BE2C (cell line): ENCODE results near the gene SEC61A1.

Experiments
- DNase-seq: peaks from one replicate; pipeline ENCODE4 v3.0.0-alpha.2; 2020
- H3K27me3 ChIP-seq: fragments of 250-450 bp; sonication (Bioruptor Pico); 2 replicates; pipeline ENCODE4 v1.5.1; 2020; ENCODE audit warnings: mild to moderate bottlenecking
- H3K36me3 ChIP-seq: fragments of 250-450 bp; sonication (Bioruptor Pico); 2 replicates; pipeline ENCODE4 v1.5.1; 2020; ENCODE audit warnings: mild to moderate bottlenecking
- H3K4me1 ChIP-seq: fragments of 250-450 bp; sonication (Bioruptor Pico); 2 replicates; pipeline ENCODE4 v1.5.1; 2020
- H3K4me3 ChIP-seq: 2 replicates; pipeline ENCODE4 v1.5.1; 2011; ENCODE audit warnings: low read depth, low read length
- H3K9me3 ChIP-seq: fragments of 250-450 bp; sonication (Bioruptor Pico); 2 replicates; pipeline ENCODE4 v1.5.1; 2020
- TF ChIP-seq, protein P1 (sequence below): IDR thresholded peaks from 2 replicates; pipeline ENCODE4 v1.5.1; 2012; ENCODE audit warnings: mild to moderate bottlenecking, low read depth, low read length

The SEC61A1 gene

DNA sequence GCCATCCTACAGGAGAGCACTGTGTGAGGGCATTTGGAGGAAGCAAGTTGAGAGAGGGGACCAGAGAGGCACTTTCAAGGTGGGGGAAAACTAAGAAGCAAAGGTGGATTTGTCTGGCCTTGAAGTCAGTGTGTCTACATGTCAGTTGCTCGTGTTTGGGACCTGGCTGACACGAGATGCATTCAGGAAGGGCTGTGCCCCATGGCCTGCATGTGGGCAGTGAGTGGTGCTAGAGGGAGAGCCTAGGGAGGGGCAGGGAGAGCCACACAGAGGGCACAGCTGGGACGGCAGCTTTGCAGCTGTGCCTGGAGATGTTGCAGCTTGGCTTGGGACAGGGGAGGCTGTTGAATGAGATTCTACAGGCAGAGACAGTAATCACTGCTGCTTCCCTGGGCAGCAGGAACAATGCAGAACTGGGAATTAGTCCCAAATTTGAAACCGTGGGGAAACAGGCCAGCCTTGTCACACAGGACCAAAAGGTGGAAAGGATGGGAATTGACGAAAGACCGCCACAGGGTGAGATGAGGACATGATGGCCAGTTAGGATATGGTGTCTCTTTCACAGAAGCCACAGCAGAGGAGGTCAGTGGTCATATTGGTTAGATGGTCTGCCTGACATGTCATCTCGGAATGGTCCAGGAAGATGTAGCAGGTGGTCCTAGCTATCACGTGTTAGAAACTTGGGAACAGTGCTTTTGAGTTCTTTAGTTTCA lies 10.0 kb downstream of the SEC61A1 start:
- Histone ChIP-seq H3K27me3 (no peaks in the 10 kb centered on the region), H3K9me3 (no peaks in the 10 kb centered on the region), H3K4me3 (no peak overlapping the region), H3K36me3 (peaks cover 93% of the 10 kb centered on the region), H3K4me1 (no peaks in the 10 kb centered on the region)
- TF ChIP-seq, protein P1, sequence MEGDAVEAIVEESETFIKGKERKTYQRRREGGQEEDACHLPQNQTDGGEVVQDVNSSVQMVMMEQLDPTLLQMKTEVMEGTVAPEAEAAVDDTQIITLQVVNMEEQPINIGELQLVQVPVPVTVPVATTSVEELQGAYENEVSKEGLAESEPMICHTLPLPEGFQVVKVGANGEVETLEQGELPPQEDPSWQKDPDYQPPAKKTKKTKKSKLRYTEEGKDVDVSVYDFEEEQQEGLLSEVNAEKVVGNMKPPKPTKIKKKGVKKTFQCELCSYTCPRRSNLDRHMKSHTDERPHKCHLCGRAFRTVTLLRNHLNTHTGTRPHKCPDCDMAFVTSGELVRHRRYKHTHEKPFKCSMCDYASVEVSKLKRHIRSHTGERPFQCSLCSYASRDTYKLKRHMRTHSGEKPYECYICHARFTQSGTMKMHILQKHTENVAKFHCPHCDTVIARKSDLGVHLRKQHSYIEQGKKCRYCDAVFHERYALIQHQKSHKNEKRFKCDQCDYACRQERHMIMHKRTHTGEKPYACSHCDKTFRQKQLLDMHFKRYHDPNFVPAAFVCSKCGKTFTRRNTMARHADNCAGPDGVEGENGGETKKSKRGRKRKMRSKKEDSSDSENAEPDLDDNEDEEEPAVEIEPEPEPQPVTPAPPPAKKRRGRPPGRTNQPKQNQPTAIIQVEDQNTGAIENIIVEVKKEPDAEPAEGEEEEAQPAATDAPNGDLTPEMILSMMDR = no peak
- no peak for DNase-seq

DNA sequence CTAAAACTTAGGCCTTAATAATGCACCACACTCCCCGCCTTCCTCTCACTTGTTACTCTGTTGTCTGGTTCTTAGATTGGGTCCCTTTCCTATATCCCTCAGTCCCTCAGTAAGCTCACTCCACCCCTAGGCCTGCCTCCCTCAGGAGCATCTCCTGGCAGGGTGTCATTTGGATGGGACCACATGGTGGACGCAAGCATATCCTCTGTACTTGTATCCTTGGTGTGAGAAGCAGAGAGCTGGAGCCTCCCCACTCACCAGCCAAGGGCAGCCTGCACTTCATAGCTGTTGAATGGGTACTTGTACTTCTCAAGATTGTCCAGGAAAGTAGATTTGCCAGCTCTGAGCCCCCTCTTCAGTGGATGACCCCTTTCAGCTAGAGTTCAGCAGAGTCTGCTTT lies 11.6 kb downstream of the SEC61A1 start:
- TF ChIP-seq, protein P1 = no peak
- Histone ChIP-seq H3K36me3 (peaks cover 97% of the 10 kb centered on the region), H3K4me1 (no peaks in the 10 kb centered on the region), H3K27me3 (no peaks in the 10 kb centered on the region), H3K4me3 (no peak overlapping the region), H3K9me3 (no peaks in the 10 kb centered on the region)
- no peak for DNase-seq

DNA sequence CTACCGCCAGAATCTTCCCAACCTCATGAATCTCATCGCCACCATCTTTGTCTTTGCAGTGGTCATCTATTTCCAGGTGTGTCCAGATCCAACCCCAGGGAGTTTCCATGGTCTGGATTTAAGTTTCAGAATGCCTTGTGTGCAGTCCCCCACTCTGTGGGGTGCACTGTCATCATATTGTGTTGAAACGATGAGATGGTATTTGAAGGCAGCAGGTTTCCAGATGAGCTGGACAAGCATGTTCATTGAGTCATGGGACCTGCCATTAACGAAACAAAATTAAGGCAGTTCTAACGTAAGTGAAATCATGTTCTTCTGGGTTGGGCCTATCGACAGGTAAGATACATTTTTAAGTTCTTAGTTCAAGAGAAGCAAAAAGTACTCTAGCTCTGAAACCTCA lies 12.7 kb downstream of the SEC61A1 start:
- Histone ChIP-seq H3K36me3 (peaks cover 98% of the 10 kb centered on the region), H3K4me3 (no peak overlapping the region), H3K4me1 (no peaks in the 10 kb centered on the region), H3K9me3 (no peaks in the 10 kb centered on the region), H3K27me3 (no peaks in the 10 kb centered on the region)
- DNase-seq = no peak
- TF ChIP-seq, protein P1 = no peak

DNA sequence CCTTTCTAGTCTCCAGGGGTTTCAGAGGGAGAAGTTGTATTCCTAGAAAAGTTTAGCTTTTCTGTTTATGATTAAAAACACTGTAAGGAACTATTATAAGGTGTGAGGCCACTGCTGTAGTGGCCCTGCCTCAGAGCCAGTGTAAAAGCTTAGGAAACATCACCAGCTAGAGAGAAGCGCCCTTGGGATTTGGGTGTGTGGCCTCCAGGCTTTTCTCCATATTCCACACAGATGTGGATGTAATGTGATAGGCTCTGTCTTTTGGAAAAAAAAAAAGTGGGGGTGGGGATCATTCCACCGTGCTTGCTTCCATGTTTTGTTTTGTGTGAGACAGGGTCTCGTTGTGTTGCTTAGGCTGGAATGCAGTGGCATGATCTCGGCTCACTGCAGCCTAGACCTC lies 13.9 kb downstream of the SEC61A1 start:
- H3K36me3 ChIP-seq = peaks cover 96% of the 10 kb centered on the region
- no peaks in the 10 kb centered on the region for H3K27me3 ChIP-seq
- H3K4me3 ChIP-seq = no peak overlapping the region
- TF ChIP-seq, protein P1 = no peak
- H3K9me3 ChIP-seq = no peaks in the 10 kb centered on the region
- no peak for DNase-seq
- no peaks in the 10 kb centered on the region for H3K4me1 ChIP-seq

DNA sequence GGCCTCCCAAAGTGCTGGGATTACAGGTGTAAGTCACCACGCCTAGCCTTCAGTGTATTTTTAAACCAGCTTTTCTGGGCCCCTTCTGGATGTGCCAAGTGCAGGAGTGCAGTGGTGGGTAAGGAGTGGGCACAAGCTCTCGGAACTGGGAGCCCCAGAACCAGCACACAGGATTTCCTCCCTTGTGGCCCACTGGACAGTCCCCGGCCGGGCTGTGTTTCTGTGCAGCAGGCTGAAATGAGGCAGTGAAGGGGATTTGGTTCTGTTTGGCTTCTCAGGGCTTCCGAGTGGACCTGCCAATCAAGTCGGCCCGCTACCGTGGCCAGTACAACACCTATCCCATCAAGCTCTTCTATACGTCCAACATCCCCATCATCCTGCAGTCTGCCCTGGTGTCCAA lies 14.4 kb downstream of the SEC61A1 start:
- H3K4me1 ChIP-seq = no peaks in the 10 kb centered on the region
- no peaks in the 10 kb centered on the region for H3K9me3 ChIP-seq
- no peak for DNase-seq
- H3K4me3 ChIP-seq = no peak overlapping the region
- TF ChIP-seq, protein P1 = no peak
- H3K36me3 ChIP-seq = peaks cover 96% of the 10 kb centered on the region
- H3K27me3 ChIP-seq = no peaks in the 10 kb centered on the region

DNA sequence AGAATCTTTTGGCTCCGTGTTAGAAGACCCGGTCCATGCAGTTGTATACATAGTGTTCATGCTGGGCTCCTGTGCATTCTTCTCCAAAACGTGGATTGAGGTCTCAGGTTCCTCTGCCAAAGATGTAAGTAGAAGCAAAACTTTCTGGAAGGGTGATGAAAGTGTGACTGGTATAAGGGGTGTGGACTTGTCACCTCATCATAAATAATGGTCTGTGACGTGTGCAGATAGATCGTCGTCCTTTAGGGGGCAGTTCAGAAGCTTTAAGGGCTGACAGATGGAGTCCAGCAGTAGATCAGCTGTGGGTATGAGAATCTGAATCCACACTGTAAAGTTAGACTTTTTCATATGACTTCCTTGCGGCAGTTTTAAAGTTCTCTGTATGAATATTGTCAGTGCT lies 15.3 kb downstream of the SEC61A1 start:
- peaks cover 96% of the 10 kb centered on the region for H3K36me3 ChIP-seq

More for the DNA sequence above, 15.3 kb downstream of the SEC61A1 start:
- DNase-seq = no peak
- Histone ChIP-seq H3K4me3 (no peak overlapping the region), H3K4me1 (no peaks in the 10 kb centered on the region), H3K27me3 (no peaks in the 10 kb centered on the region), H3K9me3 (no peaks in the 10 kb centered on the region)
- TF ChIP-seq, protein P1 = no peak
